Measurements from ENCODE around the gene GLRA3. TPM values are rescaled to one million over a fixed set of nuclear protein-coding genes. Genes with fewer than 3 reads are reported as not detected.

The GLRA3 gene
- total and polyA plus RNA-seq, 10 of the 15 experiments (the other 5 are each of a cell fraction or from before 2014, with no cell fraction given): not detected

GRCh38 chr4:174742561-174742960, 86.5 kb downstream of the GLRA3 start:
- ChIA-PET POLR2A (no interaction called here), SMC1A (ENCODE audit: uncharacterized antibody, unreplicated experiment) (interaction anchor here (0.6 to 1.6 kb wide), 4 partner anchors 10 to 318 kb away, joined by 3 to 8 read pairs (median 3); no protein-coding TSS in a partner anchor), RAD21 (ENCODE audit: unreplicated experiment) (no interaction called here), CTCF (interaction anchor here (2.1 kb wide), 1 partner anchor 28 kb away, joined by 8 read pairs; no protein-coding TSS in a partner anchor)
- no TSS peak for BruUV-seq (replicated peaks)
- Histone ChIP-seq H2AFZ (ENCODE audit: control insufficient read depth, low read depth, low read length) (no peak overlapping the region), H3K27me3 (replicated peaks in 1 of 2; ENCODE audit: control insufficient read depth in 2 of 2, insufficient read depth in 2 of 2, low read length in 1 of 2) (no peaks in the 10 kb centered on the region), H3K4me2 (ENCODE audit: control insufficient read depth, insufficient read depth) (no peak overlapping the region), H4K20me1 (ENCODE audit: control insufficient read depth, insufficient read depth) (no peaks in the 10 kb centered on the region), H3K79me2 (ENCODE audit: control insufficient read depth, insufficient read depth, low read length) (no peaks in the 10 kb centered on the region), H3K36me3 (ENCODE audit: control insufficient read depth in 2 of 2, insufficient read depth in 2 of 2, low read length in 1 of 2) (no peaks in the 10 kb centered on the region), H3K27ac (ENCODE audit: control insufficient read depth, insufficient read depth) (no peak overlapping the region), H3K4me3 (no peak overlapping the region), H3K9me3 (replicated peaks; ENCODE audit: control insufficient read depth, insufficient read depth, low read length) (no peaks in the 10 kb centered on the region), H3K4me1 (ENCODE audit: control insufficient read depth, insufficient read depth, low read length) (no peaks in the 10 kb centered on the region), H3K9ac (ENCODE audit: control insufficient read depth, insufficient read depth, low read length) (no peak overlapping the region)
- in situ Hi-C loops (cut with MboI) (no loop called here), intact Hi-C loops (cut with micrococcal nuclease; ENCODE audit: unreplicated experiment) (no loop called here)
- no peak for FAIRE-seq
- DNase-seq (ENCODE audit: low read depth, low spot score): no peak
- TF ChIP-seq ZBTB33 (IDR thresholded peaks at IDR 0.05): no peak
- TF ChIP-seq POLR2AphosphoS2 (IDR thresholded peaks at IDR 0.05; ENCODE audit: low read depth, low read length): no peak
- TF ChIP-seq NRF1 (conservative IDR thresholded peaks at IDR 0.05; ENCODE audit: low read depth, low read length): no peak
- no peak for TF ChIP-seq SRF (IDR thresholded peaks at IDR 0.05; ENCODE audit: low read depth in 2 of 2, low read length in 2 of 2)
- TF ChIP-seq MEF2A (IDR thresholded peaks at IDR 0.05; ENCODE audit: insufficient read depth, low read depth, low read length): no peak
- TF ChIP-seq MYC (IDR thresholded peaks at IDR 0.05; ENCODE audit: insufficient read depth, insufficient read length, insufficient replicate concordance, low read length, severe bottlenecking): no peak
- no peak for TF ChIP-seq STAT3 (IDR thresholded peaks at IDR 0.05; ENCODE audit: low read depth, low read length)
- TF ChIP-seq KLF5 (IDR thresholded peaks at IDR 0.05; ENCODE audit: partially characterized antibody): no peak
- TF ChIP-seq, protein P1, sequence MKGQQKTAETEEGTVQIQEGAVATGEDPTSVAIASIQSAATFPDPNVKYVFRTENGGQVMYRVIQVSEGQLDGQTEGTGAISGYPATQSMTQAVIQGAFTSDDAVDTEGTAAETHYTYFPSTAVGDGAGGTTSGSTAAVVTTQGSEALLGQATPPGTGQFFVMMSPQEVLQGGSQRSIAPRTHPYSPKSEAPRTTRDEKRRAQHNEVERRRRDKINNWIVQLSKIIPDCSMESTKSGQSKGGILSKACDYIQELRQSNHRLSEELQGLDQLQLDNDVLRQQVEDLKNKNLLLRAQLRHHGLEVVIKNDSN (IDR thresholded peaks at IDR 0.05; ENCODE audit: borderline replicate concordance, extremely low read length, insufficient read depth, low read depth, low read length): no peak
- TF ChIP-seq ZBTB40 (IDR thresholded peaks at IDR 0.05; ENCODE audit: borderline replicate concordance): no peak
- no peak for TF ChIP-seq SMAD5 (IDR thresholded peaks at IDR 0.05; ENCODE audit: low read depth)
- TF ChIP-seq GATAD2B (conservative IDR thresholded peaks at IDR 0.05; ENCODE audit: low read depth): no peak
- TF ChIP-seq MTA2 (IDR thresholded peaks at IDR 0.05; ENCODE audit: low read depth): no peak
- no peak for TF ChIP-seq ESRRA (IDR thresholded peaks at IDR 0.05; ENCODE audit: low read length)
- TF ChIP-seq FOS (IDR thresholded peaks at IDR 0.05; ENCODE audit: borderline replicate concordance, extremely low read depth, insufficient read length): no peak
- TF ChIP-seq HDAC2 (IDR thresholded peaks at IDR 0.05): no peak
- no peak for TF ChIP-seq HDGF (IDR thresholded peaks at IDR 0.05)
- ATAC-seq: no peak
